Activated B cell treated with CpG ODN at 0.5 μM for 24 hours (primary cell): ENCODE measurements around the gene SERGEF. TPM values are rescaled to one million over a fixed set of nuclear protein-coding genes. Genes with fewer than 3 reads are reported as not detected.

Experiments
- ATAC-seq: fragments of 200-7000 bp; cut with Tn5 transposase; one replicate; pipeline ENCODE4 v1.10.0; 2021; ENCODE audit warnings: low read depth, mild to moderate bottlenecking, moderate library complexity
- CTCF ChIA-PET: fragments of 350-600 bp; sonication (Branson Sonifier 250); formaldehyde crosslinking; loops from one replicate; lab custom pipeline; 2021; ENCODE audit warnings: antibody characterized with exemption; lab: Charles Lee
- POLR2A ChIA-PET: fragments of 350-600 bp; sonication (Branson Sonifier 250); formaldehyde crosslinking; loops from one replicate; lab custom pipeline; 2021; ENCODE audit warnings: antibody characterized with exemption; lab: Charles Lee
- DNase-seq: peaks from one replicate; pipeline ENCODE4 v3.0.0; 2022
- H3K27ac Mint-ChIP-seq: one replicate; pipeline ENCODE4 v1.8.0; 2020; ENCODE audit warnings: mixed read lengths
- H3K27me3 Mint-ChIP-seq: one replicate; pipeline ENCODE4 v1.8.0; 2021; ENCODE audit warnings: mixed read lengths
- H3K36me3 Mint-ChIP-seq: one replicate; pipeline ENCODE4 v1.8.0; 2021; ENCODE audit warnings: low read depth, mixed read lengths
- H3K4me1 Mint-ChIP-seq: one replicate; pipeline ENCODE4 v1.8.0; 2021; ENCODE audit warnings: mixed read lengths
- H3K4me3 Mint-ChIP-seq: one replicate; pipeline ENCODE4 v1.8.0; 2020; ENCODE audit warnings: mild to moderate bottlenecking, mixed read lengths
- H3K9me3 Mint-ChIP-seq: one replicate; pipeline ENCODE4 v1.8.0; 2020; ENCODE audit warnings: mixed read lengths
- intact Hi-C: fragments of 100-400 bp; cut with micrococcal nuclease; formaldehyde crosslinking; loops from one replicate; pipeline ENCODE4 v1.15.1; 2024
- total RNA-seq: library from RNA; stranded (reverse); gene quantifications from 2 replicates; pipeline ENCODE4 v1.2.3, GENCODE V29; 2022
- TF ChIP-seq, protein P1 (sequence below): fragments of 200-600 bp; IDR thresholded peaks from one replicate; pipeline ENCODE4 v1.8.0; 2022; ENCODE audit warnings: antibody characterized with exemption, mild to moderate bottlenecking

Gene SERGEF
- total RNA-seq, 1 donor from 2014 or later: 38.4 TPM

DNA sequence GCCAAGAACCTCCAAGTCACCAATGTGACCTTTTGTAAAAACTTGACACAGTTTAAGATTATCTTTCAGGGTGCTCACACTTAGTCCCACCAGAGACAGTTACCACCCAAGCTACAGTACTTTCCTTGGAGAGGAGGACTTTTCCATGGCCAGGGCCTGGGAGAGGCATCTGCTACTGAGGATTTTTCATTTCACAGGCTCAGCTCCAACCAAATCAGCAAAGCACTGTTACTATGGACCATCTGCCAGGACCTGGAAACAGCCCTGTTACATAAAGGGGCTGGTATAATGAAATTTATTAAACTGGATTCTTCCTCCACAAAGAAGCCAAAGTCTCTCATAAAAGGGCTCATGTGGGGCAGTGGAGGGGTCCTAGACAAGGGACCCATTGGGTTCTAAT is 38.6 kb downstream of the SERGEF start:
- intact Hi-C loops: no loop called here
- CTCF ChIA-PET: interaction anchor here (2.1 kb wide), 1 partner anchor 243 kb away, joined by 7 read pairs; no protein-coding TSS in a partner anchor

DNA sequence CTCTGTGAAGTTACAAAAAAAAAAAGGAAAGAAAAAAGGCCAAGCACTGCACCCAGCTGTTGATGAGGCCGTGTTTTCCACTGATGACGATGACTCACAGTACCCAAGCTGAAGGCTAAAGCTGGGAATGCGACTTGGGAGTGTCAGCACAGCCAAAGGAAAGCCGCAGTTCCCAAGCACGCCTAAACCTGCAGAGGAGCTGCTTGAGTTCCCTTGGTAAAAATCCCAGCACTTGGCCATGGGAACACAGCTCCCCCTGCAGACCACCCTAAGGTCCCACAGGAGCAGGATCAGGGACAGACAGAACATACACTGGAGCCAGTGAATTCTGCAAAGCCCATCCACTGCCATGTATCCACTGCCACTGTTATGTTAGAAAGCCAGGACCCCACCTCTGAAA is 39.9 kb downstream of the SERGEF start:
- no peaks in the 10 kb centered on the region for H3K4me1 Mint-ChIP-seq
- no peaks in the 10 kb centered on the region for H3K27me3 Mint-ChIP-seq
- intact Hi-C loops: no loop called here
- peaks cover 3% of the 10 kb centered on the region for H3K9me3 Mint-ChIP-seq
- TF ChIP-seq, protein P1, sequence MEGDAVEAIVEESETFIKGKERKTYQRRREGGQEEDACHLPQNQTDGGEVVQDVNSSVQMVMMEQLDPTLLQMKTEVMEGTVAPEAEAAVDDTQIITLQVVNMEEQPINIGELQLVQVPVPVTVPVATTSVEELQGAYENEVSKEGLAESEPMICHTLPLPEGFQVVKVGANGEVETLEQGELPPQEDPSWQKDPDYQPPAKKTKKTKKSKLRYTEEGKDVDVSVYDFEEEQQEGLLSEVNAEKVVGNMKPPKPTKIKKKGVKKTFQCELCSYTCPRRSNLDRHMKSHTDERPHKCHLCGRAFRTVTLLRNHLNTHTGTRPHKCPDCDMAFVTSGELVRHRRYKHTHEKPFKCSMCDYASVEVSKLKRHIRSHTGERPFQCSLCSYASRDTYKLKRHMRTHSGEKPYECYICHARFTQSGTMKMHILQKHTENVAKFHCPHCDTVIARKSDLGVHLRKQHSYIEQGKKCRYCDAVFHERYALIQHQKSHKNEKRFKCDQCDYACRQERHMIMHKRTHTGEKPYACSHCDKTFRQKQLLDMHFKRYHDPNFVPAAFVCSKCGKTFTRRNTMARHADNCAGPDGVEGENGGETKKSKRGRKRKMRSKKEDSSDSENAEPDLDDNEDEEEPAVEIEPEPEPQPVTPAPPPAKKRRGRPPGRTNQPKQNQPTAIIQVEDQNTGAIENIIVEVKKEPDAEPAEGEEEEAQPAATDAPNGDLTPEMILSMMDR: no peak
- CTCF ChIA-PET: interaction anchor here (2.1 kb wide), 1 partner anchor 242 kb away, joined by 7 read pairs; no protein-coding TSS in a partner anchor
- ATAC-seq: no peak
- no peak overlapping the region for H3K27ac Mint-ChIP-seq
- H3K4me3 Mint-ChIP-seq: no peak overlapping the region
- POLR2A ChIA-PET: no interaction called here
- no peak for DNase-seq
- peaks cover 63% of the 10 kb centered on the region for H3K36me3 Mint-ChIP-seq

More for the DNA sequence above, 38.6 kb downstream of the SERGEF start:
- Mint-ChIP-seq H3K4me3 (no peak overlapping the region), H3K9me3 (peaks cover 3% of the 10 kb centered on the region), H3K36me3 (peaks cover 61% of the 10 kb centered on the region), H3K27ac (no peak overlapping the region), H3K4me1 (no peaks in the 10 kb centered on the region), H3K27me3 (no peaks in the 10 kb centered on the region)
- POLR2A ChIA-PET: no interaction called here
- TF ChIP-seq, protein P1: no peak
- DNase-seq (no peak), ATAC-seq (no peak)

DNA sequence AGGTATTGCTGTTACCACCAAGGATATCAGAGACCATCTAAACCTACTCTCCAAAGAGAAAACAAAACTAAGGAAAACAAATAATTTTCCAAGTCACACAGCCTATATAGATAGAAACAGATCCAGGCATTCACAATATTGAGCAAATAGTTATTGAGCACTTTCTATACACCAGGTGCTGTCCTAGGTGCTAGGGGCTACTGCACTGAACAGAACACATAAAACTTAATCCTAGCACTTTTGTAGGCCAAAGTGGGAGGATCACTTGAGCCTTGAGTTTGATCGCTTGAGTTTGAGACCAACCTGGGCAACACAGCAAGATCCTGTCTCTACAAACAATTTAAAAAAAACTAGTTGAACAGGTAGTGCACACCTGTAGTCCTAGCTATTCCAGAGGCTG is 44.6 kb downstream of the SERGEF start:
- ATAC-seq: no peak

DNA sequence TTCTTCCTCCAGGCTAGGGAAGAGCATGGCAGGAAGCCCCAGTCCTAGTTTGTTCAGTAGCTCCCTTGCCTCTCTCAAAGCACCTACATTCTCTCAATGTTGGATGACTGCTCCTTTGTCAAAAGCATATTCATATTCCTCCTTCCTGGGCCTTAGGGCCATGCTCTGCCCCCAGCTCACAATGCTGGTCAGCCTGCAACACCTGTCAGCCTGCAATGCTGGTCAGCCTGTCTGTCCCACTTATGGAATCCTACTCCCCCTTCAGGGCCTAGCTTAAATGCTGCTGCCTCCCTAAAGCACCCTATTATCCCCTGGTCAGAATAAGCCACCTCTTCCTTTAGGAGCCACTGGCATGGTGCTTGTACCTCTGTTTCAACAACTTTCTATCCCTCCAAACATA is 45.2 kb downstream of the SERGEF start:
- Mint-ChIP-seq H3K27me3 (no peaks in the 10 kb centered on the region), H3K27ac (no peak overlapping the region), H3K4me3 (no peak overlapping the region), H3K36me3 (peaks cover 62% of the 10 kb centered on the region), H3K9me3 (peaks cover 3% of the 10 kb centered on the region), H3K4me1 (no peaks in the 10 kb centered on the region)
- ChIA-PET POLR2A (no interaction called here), CTCF (no interaction called here)
- TF ChIP-seq, protein P1: no peak
- intact Hi-C loops: no loop called here
- DNase-seq: no peak
- no peak for ATAC-seq

More for the DNA sequence above, 44.6 kb downstream of the SERGEF start:
- ChIA-PET CTCF (interaction anchor here (3.3 kb wide), 1 partner anchor 11 kb away, joined by 12 read pairs; no protein-coding TSS in a partner anchor), POLR2A (no interaction called here)
- Mint-ChIP-seq H3K27ac (no peak overlapping the region), H3K9me3 (peaks cover 3% of the 10 kb centered on the region), H3K36me3 (peaks cover 67% of the 10 kb centered on the region), H3K4me1 (no peaks in the 10 kb centered on the region), H3K27me3 (no peaks in the 10 kb centered on the region), H3K4me3 (no peak overlapping the region)
- intact Hi-C loops: no loop called here
- no peak for DNase-seq
- TF ChIP-seq, protein P1: no peak

DNA sequence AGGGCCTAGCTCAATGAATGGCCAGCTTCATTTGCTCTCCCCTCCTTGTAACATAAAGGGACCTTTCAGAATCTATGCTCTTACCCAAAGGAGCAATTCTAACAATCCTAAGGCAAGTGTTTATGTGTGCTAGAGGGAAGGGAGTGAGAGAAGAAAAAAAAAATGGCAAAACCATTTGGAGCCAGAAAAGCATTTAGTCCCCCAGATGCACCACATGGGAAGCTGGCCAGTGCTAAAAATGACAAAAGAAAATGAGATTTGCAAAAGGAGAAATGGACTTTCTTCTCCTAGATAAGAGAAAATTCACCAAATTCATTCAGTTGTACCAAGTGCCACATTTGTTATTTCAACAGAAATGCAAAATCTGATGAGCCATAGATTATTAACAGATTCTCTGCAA is 52.8 kb downstream of the SERGEF start:
- no peak overlapping the region for H3K27ac Mint-ChIP-seq
- H3K9me3 Mint-ChIP-seq: no peaks in the 10 kb centered on the region
- intact Hi-C loops: no loop called here
- no peak for DNase-seq
- H3K36me3 Mint-ChIP-seq: peaks cover 74% of the 10 kb centered on the region
- no peaks in the 10 kb centered on the region for H3K4me1 Mint-ChIP-seq
- TF ChIP-seq, protein P1: no peak
- H3K4me3 Mint-ChIP-seq: no peak overlapping the region
- no peak for ATAC-seq
- CTCF ChIA-PET: interaction anchor here (1.4 kb wide), 1 partner anchor 19 kb away, joined by 5 read pairs; no protein-coding TSS in a partner anchor
- POLR2A ChIA-PET: no interaction called here
- H3K27me3 Mint-ChIP-seq: no peaks in the 10 kb centered on the region
